Activated CD8-positive, alpha-beta memory T cell treated with anti-CD3 and anti-CD28 coated beads, Interleukin-2, amount 50 U/mL, for 24 hours (primary cell): ENCODE data around the gene IP6K1.
"Not testable (repeated sequence)": the region's sequence is repeated elsewhere in the genome, so short reads cannot be mapped to it uniquely, and the experiment has no call there.

ENCODE experiments used
- DNase-seq: peaks from one replicate; pipeline ENCODE4 v3.0.0-alpha.2; 2020; ENCODE audit errors: extremely low read depth

Gene IP6K1

DNA sequence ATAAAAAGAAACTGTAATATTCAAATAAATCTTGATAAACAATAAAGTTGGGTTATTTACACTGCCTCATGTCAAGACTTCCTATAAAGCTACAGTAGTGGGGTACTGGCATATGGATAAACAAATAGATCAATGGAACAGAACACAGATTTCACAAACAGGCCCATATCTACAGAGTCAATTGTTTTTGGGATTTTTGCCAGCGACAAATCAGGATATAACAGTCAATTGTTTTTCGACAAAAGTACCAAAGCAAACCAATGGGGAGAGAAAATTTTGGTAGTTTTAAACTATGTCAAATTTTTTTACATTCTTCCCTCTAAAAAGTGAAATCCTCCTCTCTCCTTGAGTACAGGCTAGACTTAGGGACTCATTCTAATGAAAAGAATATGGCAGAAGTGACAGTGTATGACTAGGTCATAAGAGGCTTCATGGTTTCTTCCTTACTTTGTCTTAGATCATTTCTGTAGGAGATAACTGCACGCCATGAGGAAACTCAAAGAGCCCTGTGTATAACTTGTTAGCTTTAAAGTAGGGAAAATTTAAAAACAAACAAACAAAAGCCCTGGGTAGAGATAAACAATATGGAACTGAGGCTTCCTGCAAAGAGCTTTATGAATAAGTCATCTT is 16.9 kb downstream of the IP6K1 start:
- no peak for DNase-seq

DNA sequence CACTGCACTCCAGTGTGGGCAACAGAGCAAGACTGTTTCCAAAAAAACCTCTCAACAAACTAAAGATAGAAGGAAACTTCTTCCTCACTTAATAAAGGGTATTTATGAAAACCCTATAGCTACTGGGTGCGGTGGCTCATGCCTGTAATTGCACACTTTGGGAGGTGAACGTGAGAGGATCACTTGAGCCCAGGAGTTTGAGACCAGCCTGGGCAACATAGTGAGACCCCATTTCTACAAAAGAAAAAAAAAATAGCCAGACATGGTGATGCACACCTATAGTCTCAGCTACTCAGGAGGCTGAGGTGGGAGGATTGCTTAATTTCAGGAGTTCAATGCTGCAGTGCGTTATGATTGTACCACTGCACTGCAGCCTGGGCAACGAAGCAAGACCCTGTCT is 22.4 kb downstream of the IP6K1 start:
- DNase-seq = no peak

DNA sequence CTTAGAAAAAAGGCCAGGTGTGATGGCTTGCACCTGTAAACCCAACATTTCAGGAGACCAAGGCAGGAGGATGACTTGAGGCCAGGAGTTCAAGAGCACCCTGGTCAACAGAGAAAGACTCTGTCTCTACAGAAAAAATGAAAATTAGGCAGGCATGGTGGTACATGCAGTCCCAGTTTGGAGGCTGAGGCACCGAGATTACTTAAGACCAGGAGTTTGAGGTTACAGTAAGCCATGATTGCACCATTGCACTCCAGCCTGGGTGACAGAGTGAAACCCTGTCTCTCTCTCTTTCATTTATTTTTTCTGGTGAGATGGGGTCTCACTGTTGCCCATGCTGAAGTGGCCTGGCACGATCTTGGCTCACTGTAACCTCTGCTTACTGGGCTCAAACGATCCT is 24.7 kb downstream of the IP6K1 start:
- no peak for DNase-seq

DNA sequence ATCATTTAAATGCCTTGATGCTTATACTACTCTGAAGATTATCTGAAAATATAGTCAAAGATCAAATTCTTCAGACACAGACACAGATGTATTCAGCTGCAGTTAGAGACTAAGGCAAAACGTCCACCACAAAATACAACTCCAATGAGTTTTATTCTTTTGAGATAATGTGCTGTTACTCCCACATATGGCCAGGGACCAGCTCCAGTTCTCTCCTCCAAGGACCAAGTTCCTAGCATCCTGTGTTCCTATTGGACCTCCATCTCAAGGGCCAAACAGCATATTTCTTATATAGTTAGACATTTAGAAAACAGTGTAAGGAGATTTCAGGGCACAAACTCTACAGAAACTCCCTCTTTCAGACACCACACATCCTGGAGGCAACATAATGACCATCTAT is 27.1 kb downstream of the IP6K1 start:
- DNase-seq = no peak

DNA sequence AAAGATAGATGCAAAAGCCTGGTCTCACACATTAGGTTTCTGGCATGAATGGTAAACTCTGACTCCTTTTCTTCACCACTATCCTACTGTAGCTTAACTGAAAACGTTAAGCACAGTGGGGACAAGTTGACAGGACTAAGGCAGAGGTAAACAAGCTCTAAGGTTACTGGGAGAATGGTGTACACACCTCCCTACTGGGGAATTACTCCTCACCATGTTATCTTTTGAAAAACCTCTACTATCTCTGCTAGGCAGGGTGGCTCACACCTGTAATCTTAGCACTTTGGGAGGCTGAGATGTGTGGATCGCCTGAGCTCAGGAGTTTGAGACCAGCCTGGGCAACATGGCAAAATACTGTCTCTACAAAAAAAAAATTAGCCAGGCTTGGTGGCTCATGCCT is 29.1 kb downstream of the IP6K1 start:
- DNase-seq = no peak

DNA sequence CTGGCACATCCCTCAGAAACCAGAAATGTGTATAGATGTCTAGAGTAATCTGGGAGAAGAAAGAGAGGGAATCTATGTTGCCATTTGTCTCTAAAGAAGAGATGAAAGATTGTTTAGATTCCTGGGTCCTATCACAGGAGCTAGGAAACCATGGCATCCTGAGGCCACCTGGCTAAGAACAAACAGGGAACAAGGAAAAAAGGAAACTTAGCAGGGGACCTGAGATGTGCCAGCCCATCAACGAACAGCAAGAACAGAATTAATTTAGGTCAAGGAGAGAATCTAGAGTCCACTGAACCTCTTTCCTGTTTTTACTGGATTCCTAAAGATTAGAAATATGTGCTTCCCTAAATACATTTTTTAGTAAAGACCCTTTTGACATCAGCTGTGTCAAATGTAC is 30.3 kb downstream of the IP6K1 start:
- no peak for DNase-seq

DNA sequence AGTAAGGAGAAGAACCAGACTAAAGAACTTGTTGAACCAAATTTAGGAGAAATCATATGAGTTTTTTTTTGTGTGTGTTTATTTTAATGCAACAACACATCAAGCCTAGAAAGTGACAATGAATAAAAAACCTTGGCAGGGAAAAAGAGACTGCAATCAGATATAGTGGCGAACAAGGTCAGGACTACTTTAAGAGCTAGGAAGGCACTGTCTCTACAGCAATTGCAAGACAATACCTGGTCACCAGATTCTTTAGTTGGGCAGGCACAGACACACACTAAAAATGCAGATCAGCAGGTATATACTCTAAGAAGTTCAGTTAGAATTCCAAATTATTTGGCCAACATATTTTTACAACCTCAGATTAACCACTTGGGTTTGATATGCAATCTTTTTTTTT is 31.8 kb downstream of the IP6K1 start:
- no peak for DNase-seq

DNA sequence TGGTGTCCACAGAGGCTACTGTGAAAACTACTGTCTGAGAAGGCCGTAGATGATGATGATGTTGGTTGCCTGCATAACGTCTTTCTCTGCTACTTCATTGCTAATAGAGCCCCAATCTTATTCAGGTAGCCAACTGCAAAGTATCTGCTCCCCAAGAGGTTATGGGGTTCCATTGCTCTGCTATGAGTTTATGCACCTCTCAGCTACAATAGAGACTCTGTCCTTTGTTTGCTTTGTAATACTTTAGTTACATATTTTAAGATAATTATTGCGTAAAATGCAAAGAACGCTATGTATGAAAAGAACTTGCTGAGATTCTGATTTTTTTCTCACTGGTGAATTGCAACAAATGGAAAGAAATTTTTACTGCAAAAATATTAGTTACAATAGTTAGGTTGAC is 34.8 kb downstream of the IP6K1 start:
- no peak for DNase-seq

DNA sequence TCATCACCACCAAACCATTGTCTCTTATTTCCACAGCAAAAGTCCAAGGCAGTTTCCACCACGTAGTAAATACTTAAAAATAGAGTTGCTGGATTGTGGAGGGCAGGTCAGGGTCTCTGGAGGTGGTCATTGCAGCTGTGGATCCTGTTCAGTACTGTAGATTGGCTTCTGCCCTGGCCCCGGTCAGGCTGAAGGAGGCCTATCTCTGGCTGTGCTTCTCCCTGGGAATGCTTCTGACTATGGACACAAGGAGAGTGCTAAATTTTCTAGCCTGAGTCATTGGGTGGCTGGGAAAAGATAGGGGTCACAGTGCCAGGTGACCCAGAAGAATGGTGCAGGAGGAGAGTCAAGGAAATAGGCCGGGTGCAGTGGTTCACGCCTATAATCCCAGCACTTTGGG is 36.3 kb downstream of the IP6K1 start:
- DNase-seq = no peak

DNA sequence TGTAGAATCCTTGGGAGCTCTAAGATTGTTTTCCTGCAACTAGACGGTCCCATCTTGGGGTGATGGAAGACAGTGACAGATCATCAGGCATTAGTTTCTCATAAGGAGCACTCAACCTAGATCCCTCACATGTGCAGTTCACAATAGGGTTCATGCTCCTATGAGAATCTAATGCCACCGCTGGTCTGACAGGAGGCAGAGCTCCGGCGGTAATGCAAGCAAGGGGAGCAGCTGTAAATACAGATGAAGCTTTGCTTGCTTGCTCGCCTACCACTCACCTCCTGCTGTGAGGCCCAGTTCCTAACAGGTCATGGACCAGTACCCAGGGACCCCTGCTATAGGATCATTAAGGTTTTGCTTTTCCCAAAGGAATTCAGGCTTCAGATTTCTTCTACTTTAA is 37.5 kb downstream of the IP6K1 start:
- DNase-seq = not testable (repeated sequence)

DNA sequence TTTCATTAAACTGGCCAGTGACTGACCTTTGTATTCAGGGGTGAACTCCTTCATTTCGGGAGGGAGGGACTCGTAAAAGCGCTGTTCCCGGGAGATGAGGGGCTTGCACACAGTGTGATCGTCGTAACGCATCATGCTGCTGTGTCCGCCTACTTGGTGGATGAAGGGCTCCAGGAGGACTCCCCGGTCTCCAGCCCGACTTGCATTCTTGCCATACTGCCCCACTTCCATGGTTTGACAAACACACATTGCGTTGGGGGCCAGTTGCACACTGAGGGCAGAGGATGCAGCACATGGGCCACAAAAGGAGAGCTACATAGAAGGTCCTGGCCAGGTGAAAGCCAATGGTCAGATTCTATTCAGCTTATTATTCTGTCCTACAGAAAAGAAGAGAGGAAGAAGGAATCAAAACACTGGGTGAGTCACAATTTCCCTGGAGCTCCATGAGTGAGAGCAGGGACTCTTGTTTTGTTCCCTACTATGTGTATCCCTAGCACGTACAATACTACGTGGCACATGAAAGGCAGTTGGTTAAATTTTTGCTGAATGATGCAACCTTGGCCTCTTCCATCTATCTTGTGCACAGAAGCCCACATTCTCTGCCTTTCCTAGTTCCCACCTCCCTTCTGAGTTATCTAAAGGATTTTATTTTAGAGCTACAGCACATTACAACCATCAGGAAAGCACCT is 38.4 kb downstream of the IP6K1 start:
- DNase-seq = no peak

DNA sequence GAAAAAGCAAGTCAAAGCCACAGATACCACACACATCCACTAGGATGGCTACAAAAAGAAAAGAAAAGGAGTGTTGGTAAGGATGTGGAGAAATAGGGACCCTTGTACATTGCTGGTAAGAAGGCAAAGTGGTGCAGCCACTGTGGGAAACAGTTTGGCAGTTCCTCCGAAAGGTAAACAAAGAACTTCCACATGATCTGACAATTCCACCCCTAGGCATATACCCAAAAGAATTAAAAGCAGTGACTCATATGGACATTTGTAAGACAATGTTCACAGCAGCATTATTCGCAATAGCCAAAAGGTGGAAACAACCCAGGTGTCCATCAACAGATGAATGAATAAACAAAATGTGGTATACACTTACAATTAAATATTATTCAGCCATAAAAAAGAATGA is 40.4 kb downstream of the IP6K1 start:
- DNase-seq = no peak

DNA sequence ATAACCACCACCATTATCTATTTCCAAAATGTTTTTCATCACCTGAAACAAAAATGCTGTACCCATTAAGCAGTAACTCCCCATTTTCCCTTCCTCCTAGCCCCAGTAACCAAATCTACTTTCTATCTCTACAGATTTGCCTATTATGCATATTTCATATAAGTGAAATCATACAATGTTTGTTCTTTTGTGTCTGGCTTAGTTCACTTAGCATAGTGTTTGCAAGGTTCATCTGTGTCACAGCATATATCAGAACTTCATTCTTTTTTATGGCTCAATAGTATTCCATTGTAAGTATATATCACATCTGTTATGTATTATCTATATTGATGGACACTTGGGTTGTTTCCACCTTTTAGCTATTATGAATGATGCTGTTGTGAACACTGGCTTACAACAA is 45.9 kb downstream of the IP6K1 start:
- no peak for DNase-seq

DNA sequence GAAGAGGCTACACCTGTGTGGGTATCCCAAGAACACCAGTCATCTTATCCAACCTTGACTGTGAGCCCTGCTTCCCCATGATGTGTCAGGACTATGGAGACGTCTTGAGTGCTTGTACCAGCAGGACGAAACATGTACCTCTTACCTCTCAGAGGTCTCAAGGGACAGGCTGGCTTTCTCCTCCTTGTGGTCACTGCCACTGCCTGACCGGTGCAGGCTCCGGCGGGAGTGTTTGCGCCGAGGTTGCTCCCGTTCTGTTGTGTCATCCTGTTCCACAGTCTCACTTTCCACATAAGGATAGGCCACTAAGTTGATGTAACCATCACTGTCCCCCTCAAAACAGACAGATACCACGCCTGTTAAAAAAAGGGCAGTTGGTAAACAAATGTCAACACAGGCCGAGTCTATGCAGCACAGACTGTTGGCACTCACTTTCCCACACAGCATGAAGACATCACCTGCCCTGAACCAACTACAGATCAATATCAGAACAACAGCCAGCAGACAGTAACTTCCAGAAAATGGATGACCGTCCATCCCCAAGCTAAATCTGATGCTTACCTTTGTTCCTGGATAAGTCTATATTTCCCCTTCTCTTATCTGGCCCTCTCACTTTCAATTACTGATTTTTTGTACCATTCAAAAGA is 48.2 kb downstream of the IP6K1 start:
- DNase-seq = no peak

DNA sequence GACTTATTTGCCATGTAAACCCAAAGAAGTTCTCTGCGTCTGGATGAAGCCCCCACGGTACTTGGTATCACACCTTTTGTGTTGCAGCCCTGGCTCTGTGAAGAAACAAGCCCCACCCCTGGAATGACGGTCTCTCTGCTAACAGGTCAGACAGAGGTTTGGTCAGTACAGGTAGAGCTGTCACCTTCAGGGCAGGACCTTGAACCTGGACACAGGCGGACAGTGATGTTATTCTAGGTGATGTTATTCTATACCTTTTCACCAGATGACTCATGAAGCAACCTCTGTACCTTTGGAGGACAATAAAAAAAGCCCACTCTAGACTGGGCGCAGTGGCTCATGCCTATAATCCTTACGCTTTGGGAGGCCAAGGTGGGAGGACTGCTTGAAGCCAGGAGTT is 51.6 kb downstream of the IP6K1 start:
- DNase-seq = no peak

DNA sequence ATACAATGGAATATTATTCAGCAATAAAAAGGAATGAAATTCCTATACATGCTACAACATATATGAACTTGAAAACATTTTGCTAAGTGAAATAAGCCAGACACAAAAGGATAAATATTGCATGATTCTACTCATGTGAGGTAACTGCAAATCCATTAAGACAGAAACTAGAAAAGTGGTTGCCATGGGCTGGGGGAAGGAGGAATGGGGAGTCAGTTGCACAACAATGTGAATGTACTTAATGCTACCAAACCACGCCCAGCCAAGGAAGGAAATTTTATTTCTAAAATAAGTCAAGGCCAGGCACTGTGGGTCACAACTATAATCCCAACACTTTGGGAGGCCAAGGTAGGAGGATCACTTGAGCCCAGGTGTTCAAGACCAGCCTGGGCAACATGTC is 52.8 kb downstream of the IP6K1 start:
- no peak for DNase-seq

DNA sequence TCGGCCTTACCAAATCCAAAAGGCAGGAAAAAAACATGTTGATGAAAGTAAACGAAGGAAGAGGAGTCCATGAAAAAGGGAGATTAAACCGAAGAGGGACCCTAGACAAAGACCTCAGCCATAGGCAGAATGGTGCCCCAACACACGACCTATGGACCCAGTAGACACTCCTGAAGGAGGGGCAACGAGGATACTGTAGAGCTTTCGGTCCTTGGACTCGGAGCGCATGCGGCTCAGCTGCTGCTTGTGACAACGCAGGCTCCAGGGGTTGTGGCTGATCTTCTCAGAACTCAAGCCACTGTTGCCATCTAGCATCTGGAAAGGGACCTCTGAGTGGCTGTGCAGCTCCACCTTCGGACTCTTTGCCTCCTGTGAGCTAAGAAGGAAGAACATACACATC is 53.7 kb downstream of the IP6K1 start:
- DNase-seq = no peak

DNA sequence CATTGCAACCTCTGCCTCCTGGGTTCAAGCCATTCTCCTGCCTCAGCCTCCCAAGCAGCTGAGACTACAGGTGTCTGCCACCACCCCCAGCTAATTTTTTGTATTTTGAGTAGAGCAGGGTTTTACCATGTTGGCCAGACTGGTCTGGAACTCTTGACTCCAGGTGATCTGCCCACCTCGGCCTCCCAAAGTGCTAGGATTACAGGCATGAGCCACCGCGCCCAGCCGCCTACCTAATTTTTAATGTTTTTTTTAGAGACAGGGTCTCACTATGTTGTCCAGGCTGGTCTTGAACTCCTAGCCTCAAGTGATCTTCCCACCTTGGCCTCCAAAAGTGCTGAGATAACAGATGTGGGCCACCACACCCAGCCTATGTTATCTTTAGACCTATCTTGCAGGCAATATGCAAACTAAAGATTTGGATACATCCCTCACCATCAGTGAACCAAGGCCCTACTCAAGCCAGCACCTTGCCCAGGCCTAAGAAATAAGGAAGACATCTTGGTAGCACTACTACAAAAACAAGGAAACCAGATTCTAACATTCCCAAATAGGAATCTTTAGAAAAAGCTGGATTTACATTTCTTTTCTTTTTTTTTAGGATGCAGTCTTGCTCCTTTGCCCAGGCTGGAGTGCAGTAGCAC is 56.3 kb downstream of the IP6K1 start:
- no peak for DNase-seq

DNA sequence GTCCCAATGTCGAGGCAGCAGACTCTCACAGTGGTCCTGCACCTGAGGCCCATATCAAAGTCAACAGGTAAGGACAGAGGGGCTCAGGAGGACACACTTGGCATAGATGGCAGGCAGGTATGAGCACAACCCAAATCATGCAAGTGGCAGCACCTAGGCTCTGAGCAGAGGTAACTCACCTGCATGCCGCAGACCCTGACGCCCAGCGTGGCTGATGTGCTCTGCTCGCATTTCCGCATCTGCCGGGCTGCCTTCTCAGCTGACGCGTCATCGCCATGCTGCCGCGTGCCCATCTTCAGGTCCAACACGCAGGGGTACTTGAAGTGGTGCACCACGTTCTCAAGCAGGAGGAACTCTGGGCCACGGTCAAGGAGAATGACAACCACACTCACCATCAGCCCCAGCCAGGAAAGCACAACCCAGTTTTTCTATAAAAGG is 58.4 kb downstream of the IP6K1 start:
- DNase-seq = no peak

DNA sequence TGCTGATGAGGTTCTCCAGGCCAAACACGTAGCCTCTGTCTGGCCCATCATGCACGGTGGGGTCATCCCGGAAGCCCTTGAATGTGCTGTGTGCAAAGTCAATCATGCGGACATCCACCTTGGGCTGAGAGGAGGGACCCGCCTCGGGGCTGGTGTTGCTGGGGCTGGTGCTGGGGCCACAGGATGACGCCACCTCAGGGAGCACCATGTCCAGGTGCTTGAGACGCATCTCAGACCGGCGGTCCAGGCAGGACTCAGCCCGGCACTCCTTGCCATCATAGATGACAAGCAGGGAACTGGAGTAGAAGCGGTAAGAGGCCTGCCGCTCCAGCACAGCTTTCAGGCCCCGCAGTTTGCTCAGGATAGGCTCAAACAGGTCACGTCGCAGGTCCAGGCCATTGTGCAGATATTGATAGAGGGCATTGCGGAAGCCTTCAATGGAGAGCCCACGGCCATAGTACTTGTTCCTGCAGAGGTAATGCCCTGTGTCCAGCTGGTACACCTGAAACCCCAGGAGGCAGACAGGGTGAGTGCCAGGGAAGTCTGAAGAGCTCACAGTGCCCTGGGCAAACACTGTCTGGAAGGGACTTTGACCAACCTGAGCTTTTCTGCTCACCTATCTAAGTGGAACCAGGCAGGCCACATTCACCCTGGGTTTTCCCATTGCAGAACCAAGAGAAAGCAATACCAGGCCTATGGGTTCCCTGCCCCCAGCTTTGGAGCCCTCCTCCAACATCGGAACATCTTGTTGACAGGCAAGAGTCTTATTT is 59.0 kb downstream of the IP6K1 start:
- DNase-seq = no peak

DNA sequence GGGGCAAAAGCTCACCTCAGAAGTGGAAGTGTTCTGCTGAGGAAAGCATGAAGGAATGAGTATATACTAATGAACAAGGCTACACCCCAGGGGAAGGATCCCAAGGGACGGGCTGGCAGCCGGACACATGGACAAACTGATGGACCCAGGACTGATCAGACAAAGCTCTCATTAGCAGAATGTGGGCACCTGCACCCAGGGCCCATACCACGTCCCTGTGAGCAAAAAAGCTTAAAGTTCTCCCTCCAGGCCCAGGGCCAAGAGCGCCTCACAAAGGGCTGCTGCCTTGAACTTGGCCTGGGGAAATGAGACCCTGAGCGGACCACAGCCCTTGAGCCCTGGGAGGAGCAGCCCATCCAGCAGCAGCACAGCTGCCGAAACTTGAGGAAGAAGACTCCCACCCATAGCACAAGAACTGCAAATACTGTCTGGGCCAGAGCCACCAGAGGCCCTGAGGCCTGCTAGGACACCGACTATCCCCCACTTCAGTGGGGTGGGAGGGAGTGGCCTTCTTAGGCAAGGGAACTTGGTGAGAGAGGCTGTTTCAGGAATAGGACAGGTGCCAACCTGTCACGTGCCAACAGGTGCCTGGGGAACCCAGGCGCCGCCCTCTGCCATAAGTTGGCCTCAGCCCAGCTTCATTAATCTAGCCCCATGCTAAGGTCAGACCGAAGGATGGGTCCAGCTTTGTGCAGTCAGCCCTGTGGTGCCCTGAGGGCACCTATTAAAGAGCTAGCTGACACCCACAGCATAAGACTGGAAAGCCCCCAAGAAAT is 60.2 kb downstream of the IP6K1 start:
- DNase-seq = no peak
